GM21619 (cell line): ENCODE measurements around the gene IFI44L.

Experiments
- ATAC-seq: cut with Tn5 transposase; IDR thresholded peaks from one replicate; pipeline ENCODE4 v1.9.1; 2021; ENCODE audit not compliant: unreplicated experiment

IFI44L gene

GRCh38 chr1:78640462-78640861 is 20.2 kb downstream of the IFI44L start:
- ATAC-seq, result peak; percentile 62

- ATAC-seq, result no peak
Observed at GRCh38 chr1:78641558-78641957, 21.3 kb downstream of the IFI44L start.

GRCh38 chr1:78645723-78646122 is 25.5 kb downstream of the IFI44L start:
- ATAC-seq, result no peak

- ATAC-seq, result no peak
Observed at GRCh38 chr1:78647238-78647637, 27.0 kb downstream of the IFI44L start.

- peak; percentile 82 for ATAC-seq
Observed at GRCh38 chr1:78649628-78650027, 29.4 kb downstream of the IFI44L start, which contains the start of gene IFI44. IFI44 (plus strand) TSS chr1:78649831; CDS start chr1:78650196, 365 bp downstream.

GRCh38 chr1:78650114-78650660 is 29.9 kb downstream of the IFI44L start:
- ATAC-seq, result no peak

- ATAC-seq, result peak; percentile 44
Observed at GRCh38 chr1:78651241-78651640, 31.0 kb downstream of the IFI44L start.

GRCh38 chr1:78652019-78652560 is 31.8 kb downstream of the IFI44L start:
- no peak for ATAC-seq

GRCh38 chr1:78658901-78659300 is 38.7 kb downstream of the IFI44L start:
- ATAC-seq, result no peak

GRCh38 chr1:78663923-78664322 is 43.7 kb downstream of the IFI44L start:
- no peak for ATAC-seq

- no peak for ATAC-seq
Observed at GRCh38 chr1:78664763-78665162, 44.5 kb downstream of the IFI44L start.

GRCh38 chr1:78665809-78666208 is 45.6 kb downstream of the IFI44L start:
- ATAC-seq, result no peak

- ATAC-seq, result no peak
Observed at GRCh38 chr1:78667939-78668338, 47.7 kb downstream of the IFI44L start.

GRCh38 chr1:78668427-78668826 is 48.2 kb downstream of the IFI44L start:
- no peak for ATAC-seq

GRCh38 chr1:78672428-78672827 is 52.2 kb downstream of the IFI44L start:
- ATAC-seq, result no peak

GRCh38 chr1:78673120-78673519 is 52.9 kb downstream of the IFI44L start:
- ATAC-seq, result no peak

- no peak for ATAC-seq
Observed at GRCh38 chr1:78676347-78676982, 56.2 kb downstream of the IFI44L start.

GRCh38 chr1:78676993-78677392 is 56.7 kb downstream of the IFI44L start:
- ATAC-seq, result no peak

GRCh38 chr1:78677788-78678187 is 57.5 kb downstream of the IFI44L start:
- no peak for ATAC-seq

- peak; percentile 76 for ATAC-seq
Observed at GRCh38 chr1:78678324-78678723, 58.1 kb downstream of the IFI44L start.

- ATAC-seq, result no peak
Observed at GRCh38 chr1:78681265-78681664, 61.0 kb downstream of the IFI44L start.

- ATAC-seq, result no peak
Observed at GRCh38 chr1:78682496-78682895, 62.2 kb downstream of the IFI44L start.

GRCh38 chr1:78683079-78683478 is 62.8 kb downstream of the IFI44L start:
- no peak for ATAC-seq
